ENCODE results near the gene EPHB3.
"Not testable (repeated sequence)": the region's sequence is repeated elsewhere in the genome, so short reads cannot be mapped to it uniquely, and the experiment has no call there.

EPHB3 gene

GRCh38 chr3:184611607-184612281, 50.2 kb downstream of the EPHB3 start:
- TF ChIP-seq, protein P1, sequence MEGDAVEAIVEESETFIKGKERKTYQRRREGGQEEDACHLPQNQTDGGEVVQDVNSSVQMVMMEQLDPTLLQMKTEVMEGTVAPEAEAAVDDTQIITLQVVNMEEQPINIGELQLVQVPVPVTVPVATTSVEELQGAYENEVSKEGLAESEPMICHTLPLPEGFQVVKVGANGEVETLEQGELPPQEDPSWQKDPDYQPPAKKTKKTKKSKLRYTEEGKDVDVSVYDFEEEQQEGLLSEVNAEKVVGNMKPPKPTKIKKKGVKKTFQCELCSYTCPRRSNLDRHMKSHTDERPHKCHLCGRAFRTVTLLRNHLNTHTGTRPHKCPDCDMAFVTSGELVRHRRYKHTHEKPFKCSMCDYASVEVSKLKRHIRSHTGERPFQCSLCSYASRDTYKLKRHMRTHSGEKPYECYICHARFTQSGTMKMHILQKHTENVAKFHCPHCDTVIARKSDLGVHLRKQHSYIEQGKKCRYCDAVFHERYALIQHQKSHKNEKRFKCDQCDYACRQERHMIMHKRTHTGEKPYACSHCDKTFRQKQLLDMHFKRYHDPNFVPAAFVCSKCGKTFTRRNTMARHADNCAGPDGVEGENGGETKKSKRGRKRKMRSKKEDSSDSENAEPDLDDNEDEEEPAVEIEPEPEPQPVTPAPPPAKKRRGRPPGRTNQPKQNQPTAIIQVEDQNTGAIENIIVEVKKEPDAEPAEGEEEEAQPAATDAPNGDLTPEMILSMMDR (IDR thresholded peaks at IDR 0.05): no peak
- TF ChIP-seq ZFX (IDR thresholded peaks at IDR 0.05; ENCODE audit: borderline replicate concordance): no peak
- no peak overlapping the region for H3K27ac ChIP-seq

DNA sequence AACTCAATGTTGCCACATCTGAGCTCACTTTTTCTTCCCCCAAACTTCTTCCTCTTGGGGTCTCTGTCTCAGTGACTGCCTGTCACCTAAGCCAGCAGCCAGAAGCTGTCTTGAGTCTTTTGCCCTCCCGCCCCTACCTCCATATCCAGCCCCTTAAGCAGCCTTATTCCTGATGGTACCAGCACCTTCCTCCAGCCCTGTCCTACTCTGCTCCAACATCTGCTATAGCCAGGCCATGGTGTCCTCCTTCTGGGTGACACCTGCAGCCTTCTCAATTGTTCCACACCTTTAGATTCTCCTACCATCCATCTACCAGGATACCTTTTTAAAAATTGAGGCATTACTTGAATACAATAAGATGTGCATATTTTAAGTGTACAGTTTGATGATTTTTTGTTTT, 53.8 kb downstream of the EPHB3 start:
- TF ChIP-seq, protein P1 (IDR thresholded peaks at IDR 0.05): no peak
- no peak for TF ChIP-seq ZFX (IDR thresholded peaks at IDR 0.05; ENCODE audit: borderline replicate concordance)
- H3K27ac ChIP-seq: no peak overlapping the region

DNA sequence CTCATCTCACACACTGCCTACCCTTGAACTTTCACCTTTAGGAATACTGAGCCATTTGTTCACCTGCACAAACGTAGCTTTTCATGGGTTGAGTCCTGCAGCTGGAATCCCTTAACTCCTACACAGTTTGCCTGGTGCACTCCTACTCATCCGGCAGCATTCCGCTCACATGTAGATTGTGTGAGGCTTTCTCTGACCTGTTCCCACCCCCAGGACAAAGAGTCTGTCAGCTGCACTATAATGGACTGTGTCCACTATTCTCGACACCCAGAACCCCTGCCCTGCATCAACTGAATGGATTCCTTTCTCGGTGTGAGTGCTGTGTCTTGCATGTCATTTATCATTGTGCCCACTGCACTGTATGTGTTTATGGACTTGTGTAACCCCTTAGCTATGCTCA, 54.9 kb downstream of the EPHB3 start:
- TF ChIP-seq, protein P1 (IDR thresholded peaks at IDR 0.05): no peak
- no peak for TF ChIP-seq ZFX (IDR thresholded peaks at IDR 0.05; ENCODE audit: borderline replicate concordance)
- no peak overlapping the region for H3K27ac ChIP-seq

- not testable (repeated sequence) for H3K27ac ChIP-seq
Observed at GRCh38 chr3:184617306-184617705, 55.7 kb downstream of the EPHB3 start.

DNA sequence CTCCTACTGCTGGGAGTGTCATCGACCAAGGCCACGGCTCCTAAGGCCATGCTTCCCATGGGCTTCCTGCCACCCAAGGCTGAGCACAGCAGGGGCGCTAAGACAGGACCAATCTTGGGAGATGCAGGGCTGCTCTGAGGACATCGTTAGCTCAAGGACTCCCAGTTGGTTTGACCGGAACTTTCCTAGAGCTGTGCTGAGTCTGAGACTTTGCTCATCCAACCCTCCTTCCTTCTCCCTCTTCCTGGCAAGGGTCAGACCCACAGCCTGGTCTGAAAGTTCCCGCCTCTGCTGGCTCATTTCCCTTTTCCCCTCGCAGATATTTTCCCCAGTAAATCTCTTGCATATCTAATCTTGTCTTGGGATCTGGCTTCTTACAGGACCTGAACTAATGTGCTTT, 57.2 kb downstream of the EPHB3 start:
- H3K27ac ChIP-seq: no peak overlapping the region
- no peak for TF ChIP-seq ZFX (IDR thresholded peaks at IDR 0.05; ENCODE audit: borderline replicate concordance)
- TF ChIP-seq, protein P1 (IDR thresholded peaks at IDR 0.05): no peak

DNA sequence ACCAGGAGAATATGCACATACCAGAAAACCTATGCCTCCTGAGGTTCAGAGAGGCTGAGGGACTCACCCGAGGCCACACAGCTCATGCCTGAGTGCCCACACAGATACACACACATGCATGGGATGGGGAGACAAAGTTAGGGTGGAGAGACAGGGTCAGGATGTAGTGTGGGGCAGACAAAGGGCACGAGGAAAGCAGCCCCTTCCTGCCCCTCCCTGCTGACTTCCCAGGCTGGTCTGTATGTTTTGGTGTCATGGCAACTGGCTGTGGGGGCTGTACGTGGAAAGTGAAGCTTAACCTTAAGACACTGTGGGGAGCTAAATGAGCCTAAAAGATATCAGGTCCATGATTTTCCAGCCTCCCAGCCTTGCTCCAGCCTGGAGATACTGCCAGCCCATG, 57.8 kb downstream of the EPHB3 start:
- no peak overlapping the region for H3K27ac ChIP-seq
- no peak for TF ChIP-seq ZFX (IDR thresholded peaks at IDR 0.05; ENCODE audit: borderline replicate concordance)
- TF ChIP-seq, protein P1 (IDR thresholded peaks at IDR 0.05): no peak

DNA sequence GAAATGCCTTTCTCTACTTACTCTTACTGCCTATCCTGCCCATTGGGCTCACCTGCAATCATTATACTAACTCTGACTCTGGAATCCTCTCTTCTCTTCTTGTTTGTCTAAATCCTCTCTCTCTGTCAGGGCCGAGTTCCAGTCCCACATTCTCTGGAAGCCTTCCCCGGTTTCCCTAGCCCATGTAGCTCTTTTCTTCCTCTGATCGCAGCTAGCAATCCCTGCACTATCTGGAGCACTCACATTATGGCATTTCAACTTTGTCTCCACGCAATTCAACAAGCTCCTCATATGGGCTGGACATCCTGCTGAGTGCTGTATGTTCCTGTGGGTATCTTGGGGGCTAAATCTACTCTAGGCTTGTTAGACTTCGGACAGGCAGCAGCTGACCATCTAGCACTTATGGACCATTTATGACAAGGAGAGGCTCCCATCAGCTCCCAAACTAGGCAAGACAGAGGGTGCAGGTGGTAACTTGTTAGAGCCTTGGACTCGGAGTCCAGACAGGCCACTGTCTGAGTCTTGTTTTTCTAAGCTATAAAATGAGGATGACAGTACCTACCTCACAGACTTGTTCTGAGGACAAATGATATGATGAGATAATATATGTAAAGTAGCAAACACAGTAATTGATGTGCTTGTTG, 58.3 kb downstream of the EPHB3 start:
- H3K27ac ChIP-seq: no peak overlapping the region
- TF ChIP-seq, protein P1 (IDR thresholded peaks at IDR 0.05): no peak
- TF ChIP-seq ZFX (IDR thresholded peaks at IDR 0.05; ENCODE audit: borderline replicate concordance): no peak

Data from 22Rv1 (cell line).